WTC11 (cell line): ENCODE results near the gene ILKAP. TPM values are rescaled to one million over a fixed set of nuclear protein-coding genes. Genes with fewer than 3 reads are reported as not detected.

Experiments
- ATAC-seq: fragments of 200-7000 bp; cut with Tn5 transposase; 2 replicates; pipeline ENCODE4 v1.10.0; 2021; ENCODE audit warnings: mild to moderate bottlenecking, moderate library complexity
- CTCF ChIA-PET: fragments of 300-600 bp; sonication (Branson Sonifier 250); formaldehyde crosslinking; loops from one replicate; lab custom pipeline; 2021; ENCODE audit warnings: antibody characterized with exemption; lab: Charles Lee
- POLR2A ChIA-PET: fragments of 350-600 bp; sonication (Branson Sonifier 250); formaldehyde crosslinking; loops from one replicate; lab custom pipeline; 2021; ENCODE audit warnings: antibody characterized with exemption; lab: Charles Lee
- DNase-seq: peaks from one replicate; pipeline ENCODE4 v3.0.0; 2021; ENCODE audit warnings: low spot score
- H3K27ac Mint-ChIP-seq: 2 replicates; pipeline ENCODE4 v1.8.0; 2021; ENCODE audit warnings: mixed read lengths
- H3K27me3 Mint-ChIP-seq: 2 replicates; pipeline ENCODE4 v1.8.0; 2021; ENCODE audit warnings: low read depth, mild to moderate bottlenecking, moderate library complexity, mixed read lengths
- H3K36me3 Mint-ChIP-seq: 2 replicates; pipeline ENCODE4 v1.8.0; 2021; ENCODE audit warnings: mixed read lengths
- H3K4me1 Mint-ChIP-seq: 2 replicates; pipeline ENCODE4 v1.8.0; 2022; ENCODE audit warnings: mixed read lengths
- H3K4me3 Mint-ChIP-seq: 2 replicates; pipeline ENCODE4 v1.8.0; 2021; ENCODE audit warnings: mild to moderate bottlenecking, moderate library complexity, mixed read lengths
- H3K9me3 Mint-ChIP-seq: 2 replicates; pipeline ENCODE4 v1.8.0; 2021; ENCODE audit warnings: mixed read lengths
- AR ChIP-seq: fragments of 250-450 bp; sonication (Bioruptor Pico); IDR thresholded peaks from 2 replicates; pipeline ENCODE4 v1.9.0; 2021; ENCODE audit warnings: mild to moderate bottlenecking
- CTCF ChIP-seq: fragments of 200-600 bp; IDR thresholded peaks from 2 replicates; pipeline ENCODE4 v1.8.0; 2022; ENCODE audit warnings: antibody characterized with exemption
- E2F1 ChIP-seq: sonication (generic); formaldehyde crosslinking; IDR thresholded peaks from 2 replicates; pipeline ENCODE4 v1.8.0; 2022; ENCODE audit warnings: mild to moderate bottlenecking, missing genetic modification reagents
- E2F5 ChIP-seq: sonication (generic); formaldehyde crosslinking; IDR thresholded peaks from 2 replicates; pipeline ENCODE4 v1.8.1; 2022; ENCODE audit warnings: mild to moderate bottlenecking, moderate library complexity, missing genetic modification reagents
- EMX1 ChIP-seq: fragments of 250-450 bp; sonication (Bioruptor Pico); IDR thresholded peaks from 2 replicates; pipeline ENCODE4 v1.8.0; 2021; ENCODE audit warnings: mild to moderate bottlenecking
- FOXK1 ChIP-seq: sonication (generic); formaldehyde crosslinking; IDR thresholded peaks from 2 replicates; pipeline ENCODE4 v1.8.0; 2022; ENCODE audit warnings: mild to moderate bottlenecking, moderate library complexity, missing genetic modification reagents
- GTF2I ChIP-seq: fragments of 250-450 bp; sonication (Bioruptor Pico); conservative IDR thresholded peaks from 2 replicates; pipeline ENCODE4 v1.4.0; 2021; ENCODE audit warnings: mild to moderate bottlenecking
- NFATC4 ChIP-seq: fragments of 250-450 bp; sonication (Bioruptor Pico); IDR thresholded peaks from 2 replicates; pipeline ENCODE4 v1.9.0; 2021; ENCODE audit warnings: mild to moderate bottlenecking
- NFYB ChIP-seq: sonication (generic); formaldehyde crosslinking; conservative IDR thresholded peaks from 2 replicates; pipeline ENCODE4 v1.8.0; 2022; ENCODE audit warnings: low read depth, missing genetic modification reagents
- RELA ChIP-seq: sonication (generic); formaldehyde crosslinking; IDR thresholded peaks from 2 replicates; pipeline ENCODE4 v1.8.1; 2022; ENCODE audit warnings: missing genetic modification reagents, mild to moderate bottlenecking, borderline replicate concordance
- SOX15 ChIP-seq: fragments of 250-450 bp; sonication (Bioruptor Pico); IDR thresholded peaks from 2 replicates; pipeline ENCODE4 v1.9.0; 2021; ENCODE audit warnings: mild to moderate bottlenecking
- TEAD1 ChIP-seq: sonication (generic); formaldehyde crosslinking; IDR thresholded peaks from 2 replicates; pipeline ENCODE4 v1.8.0; 2022; ENCODE audit warnings: mild to moderate bottlenecking, missing genetic modification reagents
- ZBTB43 ChIP-seq: sonication (generic); formaldehyde crosslinking; IDR thresholded peaks from 2 replicates; pipeline ENCODE4 v1.8.1; 2023; ENCODE audit warnings: mild to moderate bottlenecking, missing genetic modification reagents
- ZMAT4 ChIP-seq: fragments of 250-450 bp; sonication (Bioruptor Pico); IDR thresholded peaks from 2 replicates; pipeline ENCODE4 v1.9.0; 2021; ENCODE audit warnings: mild to moderate bottlenecking
- ZNF423 ChIP-seq: fragments of 250-450 bp; sonication (Bioruptor Pico); IDR thresholded peaks from 2 replicates; pipeline ENCODE4 v2.1.2; 2022; ENCODE audit warnings: mild to moderate bottlenecking, moderate library complexity
- ZNF512 ChIP-seq: sonication (generic); formaldehyde crosslinking; IDR thresholded peaks from 2 replicates; pipeline ENCODE4 v1.8.1; 2022; ENCODE audit warnings: missing genetic modification reagents, borderline replicate concordance
- total RNA-seq: library from RNA; stranded (reverse); gene quantifications from 3 replicates; pipeline ENCODE4 v1.2.3, GENCODE V29; 2021

Gene ILKAP
- total RNA-seq, 1 experiment from 2014 or later: 32.7 TPM

GRCh38 chr2:238140040-238140439 lies 63.5 kb downstream of the ILKAP start (continued):
- TF ChIP-seq FOXK1 (CRISPR knock-in tag) (no peak), NFYB (CRISPR knock-in tag) (no peak), AR (CRISPR knock-in tag) (no peak), EMX1 (no peak), E2F1 (CRISPR knock-in tag) (no peak), ZBTB43 (CRISPR knock-in tag) (no peak)

- Mint-ChIP-seq H3K4me3 (no peak overlapping the region), H3K9me3 (no peaks in the 10 kb centered on the region), H3K36me3 (no peaks in the 10 kb centered on the region), H3K4me1 (no peaks in the 10 kb centered on the region), H3K27ac (no peak overlapping the region), H3K27me3 (no peaks in the 10 kb centered on the region)
- CTCF ChIA-PET: interaction anchor here (0.6 to 4.3 kb wide), 28 partner anchors 8 to 961 kb away, joined by 3 to 41 read pairs (median 4); partner anchors contain the start of genes ERFE and ESPNL
- ATAC-seq: peak; percentile 64
- POLR2A ChIA-PET: interaction anchor here (0.7 to 1.3 kb wide), 2 partner anchors 41 to 276 kb away, joined by 3 read pairs; no protein-coding TSS in a partner anchor
- TF ChIP-seq ZNF423 (peak; percentile 30; the same call in 1 of the 2 replicates), E2F5 (CRISPR knock-in tag) (0 out of 2 replicates have a peak, but pooled peaks have one; percentile 30), SOX15 (CRISPR knock-in tag) (no peak), RELA (CRISPR knock-in tag) (peak; percentile 17; the same call in 1 of the 2 replicates), CTCF (peak; percentile 97)
- DNase-seq: peak; percentile 64
Observed at GRCh38 chr2:238139196-238140039, 64.1 kb downstream of the ILKAP start.

GRCh38 chr2:238138331-238139195 lies 64.9 kb downstream of the ILKAP start, which contains the start of gene KLHL30:
TSS of gene KLHL30 (plus strand) at chr2:238138668. CDS start at chr2:238140755, 2,087 bp downstream.
- ATAC-seq: no peak
- H3K27me3 Mint-ChIP-seq: no peaks in the 10 kb centered on the region
- H3K36me3 Mint-ChIP-seq: no peaks in the 10 kb centered on the region
- no peak within 1 kb of the TSS for H3K27ac Mint-ChIP-seq
- H3K4me1 Mint-ChIP-seq: no peaks in the 10 kb centered on the region
- no peaks in the 10 kb centered on the region for H3K9me3 Mint-ChIP-seq
- no peak within 1 kb of the TSS for H3K4me3 Mint-ChIP-seq
- ChIA-PET POLR2A (interaction anchor here (0.7 to 1.3 kb wide), 2 partner anchors 40 to 275 kb away, joined by 3 read pairs; no protein-coding TSS in a partner anchor), CTCF (interaction anchor here (0.6 to 4.3 kb wide), 27 partner anchors 9 to 626 kb away, joined by 3 to 41 read pairs (median 4); partner anchors contain the start of genes ERFE and ESPNL)
- no peak for DNase-seq
- TF ChIP-seq ZNF512 (no peak), NFATC4 (CRISPR knock-in tag) (no peak), GTF2I (CRISPR knock-in tag) (no peak), TEAD1 (CRISPR knock-in tag) (no peak), E2F5 (CRISPR knock-in tag) (no peak), ZMAT4 (CRISPR knock-in tag) (no peak)
